GDM1 (cell line): Measurements from ENCODE around the gene NRAS.
"Not testable (repeated sequence)": the region's sequence is repeated elsewhere in the genome, so short reads cannot be mapped to it uniquely, and the experiment has no call there.

Experiments
- DNase-seq: peaks from one replicate; lab custom pipeline; 2025; lab: John Stamatoyannopoulos, UW

Gene NRAS

DNA sequence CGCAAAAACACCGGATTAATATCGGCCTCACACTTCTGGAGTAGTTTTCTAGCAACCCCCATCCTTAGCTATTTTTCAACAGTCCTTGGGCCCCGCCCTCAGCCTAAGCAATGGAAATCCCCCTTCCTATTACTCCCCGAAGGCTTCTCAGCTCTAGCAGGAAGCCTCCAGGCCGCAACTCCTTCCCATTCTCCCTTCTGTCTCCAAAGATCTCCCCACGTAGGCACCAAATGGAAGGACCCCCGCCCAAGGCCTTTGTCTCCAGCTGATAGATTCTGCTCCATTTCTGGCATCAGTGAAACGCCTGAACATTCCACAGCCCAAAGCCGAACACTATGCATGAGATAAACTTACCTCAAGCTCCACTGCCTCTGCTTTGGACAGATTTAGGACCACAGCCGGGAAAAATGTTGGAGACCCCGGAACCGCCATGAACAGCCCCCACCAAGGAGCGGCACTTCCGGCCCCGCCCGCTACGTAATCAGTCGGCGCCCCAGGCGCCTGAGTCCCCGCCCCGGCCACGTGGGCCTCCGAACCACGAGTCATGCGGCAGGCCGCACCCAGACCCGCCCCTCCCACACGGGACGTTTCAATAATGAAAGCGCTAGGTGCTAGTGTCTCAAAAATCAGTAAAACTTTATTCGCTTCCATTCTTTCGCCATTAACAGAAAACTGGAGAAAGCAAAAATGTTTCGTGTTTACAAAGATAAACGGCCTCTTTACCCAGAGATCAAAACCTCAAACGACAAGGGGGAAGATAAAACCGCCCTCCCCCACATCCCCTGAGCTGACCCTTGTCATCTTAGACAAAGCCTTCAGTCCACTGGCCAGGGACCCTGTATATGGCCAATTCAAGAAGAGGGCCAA, at the start of gene NRAS:
TSS of gene NRAS (minus strand) at position 468 of the 867 bp plus-strand sequence. CDS start 611 bp downstream, outside the sequence.
- peak; percentile 79 for DNase-seq

DNA sequence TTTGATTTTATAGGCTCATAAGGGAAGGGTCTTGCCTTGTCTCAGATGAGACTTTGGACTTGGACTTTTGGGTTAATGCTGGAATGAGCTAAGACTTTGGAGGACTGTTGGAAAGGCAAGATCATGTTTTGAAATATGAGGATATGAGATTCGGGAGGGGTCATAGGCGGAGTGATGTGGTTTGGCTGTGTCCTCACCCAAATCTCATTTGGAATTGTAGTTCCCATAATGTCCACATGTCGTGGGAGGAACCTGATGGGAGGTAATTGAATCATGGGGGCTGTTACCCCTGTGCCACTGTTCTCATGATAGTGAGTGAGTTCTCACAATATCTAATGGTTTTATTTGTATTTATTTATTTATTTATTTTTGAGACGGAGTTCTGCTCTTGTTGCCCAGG, 48.1 kb upstream of the NRAS start:
- no peak for DNase-seq

DNA sequence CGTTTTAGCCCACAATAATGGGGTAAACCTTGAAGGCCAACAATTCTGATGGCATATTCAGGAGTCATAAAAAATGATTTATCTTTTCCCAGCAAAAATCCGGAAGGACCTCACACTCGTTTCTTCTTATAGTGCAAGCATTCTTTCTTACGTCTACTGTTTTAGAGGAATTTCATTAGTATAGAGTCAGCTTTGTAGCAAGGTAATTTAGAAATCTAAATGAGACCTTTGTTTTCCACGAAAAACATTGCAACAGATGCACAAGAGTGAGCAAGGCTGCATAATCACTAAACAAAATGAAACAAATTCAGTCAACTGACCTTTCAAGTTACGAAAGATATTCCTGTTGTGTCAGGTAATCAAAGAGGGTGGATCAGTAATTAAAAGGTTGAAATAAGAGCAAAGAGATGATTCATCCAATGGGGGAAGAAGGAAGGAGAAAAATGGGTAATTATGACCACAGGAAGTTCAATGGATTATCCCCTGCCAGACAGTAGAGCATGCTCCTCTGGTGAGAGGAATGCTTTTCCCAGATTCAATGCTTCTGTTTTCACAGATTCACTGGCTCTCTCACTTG, 41.8 kb upstream of the NRAS start:
- DNase-seq: no peak

DNA sequence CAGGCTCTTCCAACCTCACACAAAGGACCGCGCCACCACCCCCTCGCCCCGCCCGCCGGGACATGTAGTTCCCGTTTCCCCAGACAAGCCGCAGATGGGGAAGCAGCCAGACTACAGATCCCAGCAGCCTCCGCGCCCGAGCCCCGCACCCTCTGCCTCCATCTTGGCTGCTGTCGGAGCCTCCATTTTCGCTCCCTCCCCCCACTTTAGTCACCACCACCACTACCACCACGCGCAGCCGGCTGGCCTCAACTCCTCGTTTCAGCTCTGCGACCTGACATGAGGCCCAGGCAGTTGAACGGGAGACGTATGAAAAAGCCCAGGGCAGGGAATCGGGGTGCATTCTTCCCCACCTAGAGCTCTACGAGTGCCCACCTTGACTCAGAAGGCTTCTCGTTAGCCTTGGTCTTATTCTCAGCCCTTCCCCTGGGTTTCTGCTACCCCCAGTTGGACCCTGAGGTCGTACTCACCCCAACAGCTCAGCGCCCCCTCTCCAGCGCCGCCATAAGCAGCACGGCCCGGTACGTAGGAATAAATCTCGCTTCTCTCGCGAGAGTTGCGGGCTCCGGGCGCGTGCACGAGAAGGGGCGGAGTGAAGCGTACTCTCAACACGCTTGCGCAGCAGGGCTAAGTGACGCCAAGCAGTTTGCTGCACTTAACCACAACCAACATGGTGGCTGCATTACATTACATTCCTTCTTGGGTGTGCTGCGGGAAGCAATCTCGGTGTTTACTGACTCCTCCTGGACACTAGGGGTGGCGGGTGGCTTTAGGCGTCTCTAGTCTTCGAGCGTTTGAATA, 41.1 kb upstream of the NRAS start, which contains the start of gene CSDE1:
TSS of gene CSDE1 (minus strand) at position 530 of the 801 bp plus-strand sequence. CDS start 18,094 bp downstream, outside the sequence.
- peak; percentile 96 for DNase-seq

DNA sequence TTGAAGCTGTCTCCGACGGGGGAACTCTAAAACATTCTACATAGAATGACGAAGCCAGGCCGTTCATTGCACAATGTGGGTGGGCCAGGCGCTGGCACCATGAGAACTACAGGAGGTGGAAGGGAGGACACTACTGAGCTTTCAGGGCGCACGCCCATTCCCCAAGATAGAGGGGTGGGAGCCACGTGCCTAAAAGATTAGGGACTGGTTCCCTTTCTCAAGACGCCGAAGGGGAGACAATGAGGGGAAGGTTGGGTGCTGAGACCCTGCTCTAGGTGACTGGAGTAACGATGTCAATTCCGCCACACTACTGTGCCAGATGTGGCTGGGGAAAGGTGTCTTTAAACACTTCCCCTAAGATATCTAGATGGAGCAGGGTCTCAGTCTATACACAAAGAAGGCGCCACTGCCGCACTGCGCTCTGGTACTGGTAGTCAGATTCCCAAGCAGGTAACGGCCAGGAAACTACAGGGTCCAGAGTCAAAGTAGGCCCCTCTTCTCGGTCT, 40.4 kb upstream of the NRAS start:
- DNase-seq: no peak

DNA sequence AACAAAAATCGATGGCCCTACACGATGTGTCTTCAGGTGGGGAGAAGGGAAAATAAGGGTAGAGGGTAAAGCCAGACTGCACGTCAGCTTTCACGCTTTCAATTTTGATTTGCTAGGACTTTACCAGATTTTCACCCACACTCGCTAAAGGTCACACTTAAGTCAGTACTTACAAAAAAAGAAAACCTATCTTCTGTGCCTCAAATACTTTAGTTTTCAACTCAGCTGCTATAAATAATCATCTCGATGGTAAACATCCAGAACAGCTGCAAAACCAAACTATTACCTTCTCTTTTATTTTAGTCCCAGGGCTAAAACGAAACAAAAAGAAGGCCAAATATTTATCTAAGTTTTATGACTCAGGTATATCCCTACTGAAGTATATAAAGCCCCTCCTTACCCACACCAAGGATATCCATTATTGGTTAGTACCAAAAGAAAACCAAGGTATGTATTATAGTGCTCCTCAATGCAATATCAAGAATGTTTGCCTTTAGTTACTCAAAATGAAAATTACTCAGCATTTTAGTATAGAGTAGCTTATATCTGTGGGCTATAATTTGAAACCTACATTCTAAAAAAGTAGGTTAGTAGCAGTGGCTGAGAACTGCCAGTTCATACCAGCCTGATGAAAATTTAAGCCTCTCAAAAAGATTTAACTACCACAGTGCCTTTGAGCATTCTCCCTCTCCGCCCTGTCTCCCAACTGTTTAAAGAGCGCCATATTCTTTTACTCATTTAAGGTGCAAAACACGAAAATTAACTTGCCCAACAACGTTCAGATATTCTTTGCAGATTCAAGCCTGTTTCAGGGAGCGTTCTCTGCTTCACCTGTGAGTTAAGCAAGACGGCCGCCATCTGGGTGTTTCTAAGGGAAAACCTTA, 39.7 kb upstream of the NRAS start:
- DNase-seq: no peak

DNA sequence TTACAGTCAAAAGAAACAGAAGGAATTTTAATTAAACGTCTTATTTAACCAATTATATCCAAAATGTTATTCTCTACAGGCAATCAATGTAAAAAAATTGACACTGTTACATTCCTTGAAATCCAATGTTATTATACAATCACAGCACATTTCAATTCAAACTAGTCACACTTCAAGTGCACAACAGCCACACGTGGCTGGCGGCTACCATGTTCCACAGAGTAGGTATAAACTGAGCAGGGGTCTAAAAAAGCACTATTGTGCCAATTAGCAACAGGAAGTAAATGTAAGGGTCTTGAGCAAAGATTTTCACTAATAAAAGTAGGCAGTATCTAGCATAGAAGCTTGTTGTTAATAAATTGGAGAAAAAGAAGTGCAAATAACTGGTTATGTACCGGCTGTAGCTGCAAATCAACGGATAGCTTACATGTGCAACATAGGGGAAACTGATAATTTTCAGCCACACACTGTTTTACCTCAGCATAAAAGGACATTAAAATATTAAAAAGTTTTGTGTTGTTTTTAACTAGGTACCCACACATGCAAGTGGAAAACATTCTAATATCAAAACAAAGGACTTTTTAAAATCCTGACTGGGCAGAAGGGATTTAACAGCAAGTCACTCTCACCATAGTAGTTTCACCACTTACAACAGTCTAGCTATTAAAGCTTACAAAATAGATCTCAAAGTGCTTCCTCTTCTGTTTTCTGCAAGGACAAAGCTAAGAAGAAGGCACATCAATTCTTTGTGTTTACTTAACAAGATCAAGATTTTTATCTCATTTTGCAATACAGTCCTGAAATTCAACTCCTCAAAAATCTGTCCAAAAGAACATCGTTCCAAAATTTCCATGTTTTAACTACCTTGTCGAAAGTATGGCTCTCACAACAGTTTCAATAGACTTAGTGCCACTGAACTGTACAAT, 38.7 kb upstream of the NRAS start:
- DNase-seq: no peak

DNA sequence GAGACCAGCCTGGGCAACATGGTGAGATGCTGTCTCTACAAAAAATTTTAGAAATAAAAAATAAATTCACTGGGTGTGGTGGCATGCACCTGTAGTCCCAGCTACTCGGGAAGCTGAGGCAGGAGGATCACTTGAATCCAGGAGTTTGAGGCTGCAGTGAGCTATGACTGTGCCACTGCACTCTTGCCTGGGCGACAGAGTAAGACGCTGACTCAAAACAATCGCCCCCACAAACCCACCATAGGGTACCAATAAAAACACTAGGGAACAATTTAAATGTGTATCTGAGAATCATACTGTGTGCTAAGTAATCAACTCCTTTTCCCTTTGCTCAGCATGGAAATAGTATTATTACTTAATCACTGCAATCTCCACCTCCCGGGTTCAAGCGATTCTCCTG, 37.1 kb upstream of the NRAS start:
- DNase-seq: not testable (repeated sequence)

DNA sequence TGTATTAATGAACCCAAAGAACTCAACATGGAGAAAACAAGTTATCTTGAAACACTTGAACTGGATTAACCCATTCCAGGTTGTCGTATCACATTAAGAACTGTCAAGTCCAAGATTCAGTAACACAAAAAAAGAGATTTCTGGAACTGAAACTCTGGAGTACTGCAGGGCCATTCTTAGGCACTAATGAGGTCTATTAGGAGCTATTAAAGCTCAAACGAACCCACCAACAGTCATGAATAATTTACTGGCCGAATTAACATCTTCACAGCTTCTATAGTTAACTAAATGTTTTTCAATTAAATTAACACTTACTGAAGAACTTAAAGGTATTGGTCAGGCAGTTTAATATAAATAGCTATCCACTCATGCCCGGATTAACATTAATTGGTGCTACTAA, 36.6 kb upstream of the NRAS start:
- no peak for DNase-seq

DNA sequence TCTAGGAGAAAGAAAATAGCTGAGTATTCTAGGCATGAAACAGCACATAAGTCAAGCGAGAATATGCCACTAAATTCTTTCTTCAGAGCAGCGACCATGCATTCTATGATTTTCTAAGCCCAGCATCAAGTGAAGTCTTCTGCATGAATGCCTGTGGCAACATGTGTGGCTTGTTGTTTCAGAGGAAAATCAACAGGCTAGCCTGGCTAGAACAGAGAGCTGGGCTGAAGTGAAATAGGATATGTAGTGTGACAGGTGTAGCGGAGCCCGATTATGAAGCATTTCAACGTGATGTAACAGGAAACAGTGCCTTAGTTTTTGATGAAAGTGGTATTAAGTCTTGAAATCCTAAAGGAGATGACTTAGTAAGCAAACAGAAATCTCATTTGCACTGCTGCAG, 34.2 kb upstream of the NRAS start:
- DNase-seq: no peak

DNA sequence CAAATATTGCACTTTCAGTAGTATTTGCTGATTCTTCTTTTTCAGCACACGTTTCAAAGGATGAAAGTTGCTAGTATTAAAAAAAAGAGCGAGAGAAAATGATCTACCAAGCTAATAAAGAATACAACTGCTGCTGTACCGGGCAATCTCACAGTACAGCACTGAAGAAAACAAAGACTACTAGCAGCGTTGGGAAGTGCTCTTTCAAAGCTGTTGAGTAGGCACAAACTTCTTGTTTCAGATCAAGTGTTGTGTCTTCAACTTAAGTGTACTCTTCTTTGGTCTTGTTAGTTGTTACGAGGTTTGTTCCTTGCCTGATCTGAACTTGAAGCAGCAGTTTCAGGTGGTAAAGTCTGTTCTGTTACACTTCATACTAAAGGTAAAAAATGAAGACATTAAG, 33.3 kb upstream of the NRAS start:
- DNase-seq: no peak

DNA sequence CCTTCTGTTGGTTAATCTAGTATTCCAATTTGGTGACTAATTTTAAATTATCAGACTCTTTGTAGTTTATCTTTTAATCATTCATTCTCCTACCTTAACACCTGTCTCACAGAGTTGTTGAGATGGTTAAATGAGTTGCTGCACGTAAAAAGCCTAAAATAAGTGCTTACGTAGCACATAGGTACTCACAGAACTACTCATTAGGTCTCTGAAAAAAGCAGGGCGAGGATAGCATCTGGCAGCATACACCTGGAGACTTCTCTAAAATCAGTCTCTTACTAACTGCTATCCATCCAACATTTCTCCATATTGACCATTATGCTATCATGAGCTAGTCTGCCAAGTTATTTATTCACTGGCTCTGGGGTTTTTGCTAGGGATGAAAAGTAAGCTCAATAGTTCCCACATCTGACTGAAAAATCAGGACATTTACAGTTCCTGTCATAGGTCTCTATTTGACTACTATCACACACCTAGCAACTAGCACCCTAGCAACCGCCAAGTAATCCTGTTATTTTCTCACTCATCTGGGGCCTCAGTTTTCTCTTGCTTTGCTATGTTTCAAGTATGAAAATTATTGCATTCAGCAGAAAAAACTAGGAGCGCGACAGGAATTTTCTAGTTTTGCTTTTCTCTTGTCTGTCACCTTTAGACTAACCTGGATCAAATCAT, 30.0 kb upstream of the NRAS start:
- no peak for DNase-seq

DNA sequence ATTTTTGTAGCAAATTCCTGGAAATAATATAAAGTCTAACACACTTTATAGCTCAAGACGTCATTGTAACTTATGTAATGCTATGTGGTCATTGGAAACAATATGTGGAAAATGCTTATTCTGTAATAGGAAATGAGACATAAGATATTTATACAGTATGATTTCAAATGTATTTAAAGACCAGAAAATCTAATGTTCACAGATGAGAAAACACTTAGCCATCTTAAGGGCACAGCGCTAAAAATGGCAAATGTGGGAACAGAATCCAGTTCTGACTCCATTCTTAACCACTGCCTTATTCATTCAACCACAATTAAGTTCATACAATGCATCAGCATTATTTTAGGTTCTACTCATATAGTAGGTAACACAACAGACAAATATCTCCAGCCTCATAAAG, 28.7 kb upstream of the NRAS start:
- no peak for DNase-seq

DNA sequence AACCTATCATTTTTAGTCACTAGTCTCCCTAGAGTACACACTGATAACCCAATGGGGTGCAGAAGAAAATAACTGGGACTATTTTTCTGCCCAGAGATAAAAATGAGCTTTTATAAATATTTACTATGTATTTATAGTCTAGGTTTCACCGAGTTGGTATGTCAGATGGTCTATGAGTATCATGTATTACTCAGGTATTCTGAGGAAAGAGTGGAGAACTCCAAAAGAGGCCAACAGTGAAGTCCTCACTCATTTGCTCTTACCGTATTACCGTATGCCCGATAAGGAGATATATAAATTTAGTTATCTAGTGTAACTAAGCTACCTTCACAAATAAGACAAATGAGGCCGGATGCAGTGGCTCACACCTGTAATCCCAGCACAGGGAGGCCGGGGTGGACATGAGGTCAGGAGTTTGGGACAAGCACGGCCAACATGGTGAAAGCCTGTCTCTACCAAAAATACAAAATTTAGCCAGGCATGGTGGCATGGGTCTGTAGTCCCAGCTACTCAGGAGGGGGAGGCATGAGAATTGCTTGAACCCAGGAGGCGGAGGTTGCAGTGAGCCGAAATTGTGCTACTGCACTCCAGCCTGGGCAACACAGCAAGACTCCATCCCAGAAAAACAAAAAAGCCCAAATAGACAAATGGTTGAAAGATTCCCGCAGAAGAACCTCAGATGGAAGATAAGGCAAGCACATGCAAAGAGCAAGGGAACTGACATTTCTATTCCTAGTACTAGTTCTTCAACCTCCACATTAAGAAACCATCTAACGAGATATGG, 25.6 kb upstream of the NRAS start:
- no peak for DNase-seq

DNA sequence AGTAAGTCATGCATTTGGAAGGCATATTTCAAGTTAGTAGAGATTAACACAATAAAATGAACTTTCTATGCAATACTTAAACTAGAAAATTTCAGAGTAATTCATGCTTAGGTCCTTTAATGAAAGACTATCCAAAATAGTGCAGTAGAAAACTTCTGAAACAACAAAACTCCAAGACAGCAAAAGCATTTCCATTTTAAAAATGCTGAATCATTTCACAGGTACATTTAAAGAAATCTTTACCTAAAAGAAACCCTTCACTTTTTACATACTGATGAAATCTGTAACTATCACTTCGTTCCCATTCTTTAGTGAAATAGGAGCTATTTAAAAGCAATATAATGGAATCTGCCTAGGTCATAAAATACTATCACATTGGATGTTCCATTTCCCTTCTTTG, 23.8 kb upstream of the NRAS start:
- no peak for DNase-seq

DNA sequence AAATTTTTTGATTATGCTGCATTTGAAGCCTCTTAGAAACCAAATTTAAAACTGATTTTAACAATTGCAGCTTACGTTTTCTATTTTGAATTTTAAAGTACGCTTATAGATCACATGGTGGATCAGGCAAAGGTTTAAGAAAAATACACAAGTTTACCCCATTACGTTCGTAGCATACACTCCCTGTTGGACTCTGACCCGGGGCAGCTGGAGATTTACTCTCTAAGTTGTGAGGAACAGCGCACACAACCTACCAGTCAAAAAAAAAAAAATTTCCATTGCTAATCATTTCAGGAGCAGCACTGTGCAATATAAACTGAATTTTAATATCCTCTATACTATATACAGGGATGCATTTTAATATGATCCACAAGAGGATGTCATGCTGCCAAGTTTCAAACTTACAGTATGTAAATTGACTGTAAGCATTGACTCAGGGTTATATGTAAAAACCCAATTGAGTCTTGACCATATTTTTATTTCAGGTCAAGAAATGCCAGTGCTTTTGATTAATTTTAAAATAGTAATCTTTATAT, 20.8 kb upstream of the NRAS start:
- no peak for DNase-seq

DNA sequence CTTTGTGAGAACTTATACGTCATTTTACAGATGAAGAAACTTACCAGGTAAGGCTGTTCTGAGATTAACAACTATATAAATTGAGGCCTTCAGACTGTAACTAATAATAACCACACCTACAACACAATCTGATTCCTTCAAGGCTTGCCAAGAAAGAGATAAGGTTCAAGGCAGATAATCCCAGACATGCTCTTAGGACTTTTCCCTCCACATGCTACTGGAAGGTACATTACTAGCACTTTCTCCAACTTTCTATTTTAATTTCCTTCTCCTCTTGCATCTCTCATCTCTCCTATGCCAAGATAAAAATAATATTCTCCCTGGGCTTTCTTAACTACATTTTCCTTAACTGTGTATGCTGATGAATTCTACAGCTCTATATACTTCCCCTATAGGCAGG, 18.9 kb upstream of the NRAS start:
- no peak for DNase-seq

DNA sequence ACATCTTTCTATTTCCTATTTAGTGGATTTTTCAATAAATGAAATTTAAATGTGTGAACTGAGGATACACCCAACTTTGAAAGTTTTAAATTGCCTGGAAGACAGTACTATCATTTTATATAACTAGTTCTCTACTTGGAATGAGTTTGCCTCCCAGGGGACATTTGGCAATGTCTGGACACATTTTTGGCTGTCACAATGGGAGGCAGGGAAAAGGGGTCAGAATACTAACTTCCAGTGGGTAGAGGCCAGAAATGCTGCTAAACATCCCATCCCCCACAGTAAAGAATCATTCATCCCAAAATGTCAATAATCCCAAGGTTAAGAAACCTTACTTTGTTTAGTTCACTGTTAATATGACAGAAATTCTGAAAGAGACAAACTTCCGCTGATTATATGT, 13.2 kb upstream of the NRAS start:
- DNase-seq: no peak

DNA sequence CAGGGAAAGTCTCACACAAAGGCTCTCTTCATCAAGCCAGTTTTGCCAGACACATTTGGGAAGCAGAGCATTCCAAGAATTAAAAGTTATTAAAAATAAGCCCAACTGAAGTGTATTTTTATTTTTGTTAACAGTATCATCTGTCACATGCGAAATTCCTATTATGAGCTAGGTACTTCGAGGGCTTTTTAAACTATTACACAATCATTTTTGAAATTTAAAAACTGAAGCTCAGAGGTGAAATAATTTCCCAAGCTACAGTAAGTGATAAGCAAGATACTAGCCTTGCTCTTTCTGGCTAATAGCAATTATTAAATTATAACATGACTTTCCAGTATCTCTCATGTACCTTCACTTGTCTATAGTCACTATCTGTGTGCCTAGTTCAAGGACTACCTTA, 12.0 kb upstream of the NRAS start:
- DNase-seq: no peak
